Left colon (tissue), 2 donors: ENCODE measurements around the gene EPPIN. TPM values are rescaled to one million over a fixed set of nuclear protein-coding genes. Genes with fewer than 3 reads are reported as not detected.
A peak's percentile ranks its signal among the peaks of the same experiment; 100 is the strongest.
"Not testable (repeated sequence)": the region's sequence is repeated elsewhere in the genome, so short reads cannot be mapped to it uniquely, and the experiment has no call there.

Source experiments
- ATAC-seq: fragments of 200-7000 bp; cut with Tn5 transposase; one replicate; pipeline ENCODE4 v1.9.1; 2020; ENCODE audit warnings: mild to moderate bottlenecking, moderate library complexity
- DNase-seq, 2 donors: peaks; one replicate each; pipeline ENCODE4 v3.0.0-alpha.2; 2020
- intact Hi-C, 2 donors: fragments of 100-400 bp; cut with DNase I in 1 of 2; cut with micrococcal nuclease in 1 of 2; formaldehyde crosslinking; loops; one replicate each; pipeline versions ENCODE4 v1.11.2 to v1.14.0; 2022; cut with DNase I, micrococcal nuclease
- long read RNA-seq: library from polyadenylated mRNA; unstranded; transcript quantifications from one replicate; pipeline ENCODE4 v2.0.0, GENCODE V29; 2021
- total RNA-seq, 2 donors: library from RNA; stranded (reverse); fragmentation: NEBNext Ultra II Directional; extraction: Animal tissue kit (Norgen Biotek cat#: 25700); gene quantifications; one replicate each; pipeline ENCODE4 v1.2.1, GENCODE V29; 2021
- donor health status: DM: no; HTN: no; CAD: no.
- donor health status: DM: yes; HTN: yes; CAD: no.

EPPIN gene
- not detected for total RNA-seq
- long read RNA-seq: 0 reads

GRCh38 chr20:45547206-45547770 lies at the start of gene EPPIN:
Gene EPPIN, minus strand, starts transcription at chr20:45547401. Its CDS starts 44 bp downstream, at chr20:45547357.
- intact Hi-C loops: no loop called here
- DNase-seq (no peak), ATAC-seq (no peak)

GRCh38 chr20:45595235-45595634 lies 48.0 kb upstream of the EPPIN start:
- intact Hi-C loops: no loop called here
- DNase-seq (no peak), ATAC-seq (no peak)

GRCh38 chr20:45593498-45593897 lies 46.3 kb upstream of the EPPIN start:
- intact Hi-C loops: no loop called here
- DNase-seq: no peak
- no peak for ATAC-seq

- peak in 1 of 2 donors; percentile 9 for DNase-seq
- peak; percentile 81 for ATAC-seq
- intact Hi-C loops: no loop called here
These were observed 45.5 kb upstream of the EPPIN start for GRCh38 chr20:45592574-45593189.

GRCh38 chr20:45589725-45590124 lies 42.5 kb upstream of the EPPIN start:
- DNase-seq (no peak), ATAC-seq (no peak)
- intact Hi-C loops: no loop called here

- DNase-seq (no peak), ATAC-seq (no peak)
- intact Hi-C loops: no loop called here
These were observed 41.6 kb upstream of the EPPIN start for GRCh38 chr20:45588800-45589199.

GRCh38 chr20:45585986-45586385 lies 38.8 kb upstream of the EPPIN start:
- ATAC-seq, intact Hi-C loops, DNase-seq: not testable (repeated sequence)

- DNase-seq, intact Hi-C loops, ATAC-seq: not testable (repeated sequence)
These were observed 37.1 kb upstream of the EPPIN start for GRCh38 chr20:45584294-45584693.

- no peak for ATAC-seq
- no peak for DNase-seq
- intact Hi-C loops: no loop called here
These were observed 36.3 kb upstream of the EPPIN start for GRCh38 chr20:45583502-45583901.

GRCh38 chr20:45581702-45582101 lies 34.5 kb upstream of the EPPIN start:
- ATAC-seq: no peak
- intact Hi-C loops: no loop called here
- no peak for DNase-seq

GRCh38 chr20:45579184-45579583 lies 32.0 kb upstream of the EPPIN start, which contains the start of gene WFDC8:
Gene WFDC8, minus strand, starts transcription at chr20:45579284. Its CDS starts 37 bp downstream, at chr20:45579247.
- DNase-seq (no peak), ATAC-seq (no peak)
- intact Hi-C loops: no loop called here

- ATAC-seq: no peak
- intact Hi-C loops: no loop called here
- no peak for DNase-seq
These were observed 31.0 kb upstream of the EPPIN start for GRCh38 chr20:45578231-45578630.

GRCh38 chr20:45576995-45577394 lies 29.8 kb upstream of the EPPIN start:
- intact Hi-C loops: no loop called here
- DNase-seq (no peak), ATAC-seq (no peak)

- intact Hi-C loops: no loop called here
- ATAC-seq (no peak), DNase-seq (no peak)
These were observed 28.7 kb upstream of the EPPIN start for GRCh38 chr20:45575931-45576330.

GRCh38 chr20:45569650-45570049 lies 22.4 kb upstream of the EPPIN start:
- DNase-seq, ATAC-seq, intact Hi-C loops: not testable (repeated sequence)

- ATAC-seq (no peak), DNase-seq (no peak)
- intact Hi-C loops: no loop called here
These were observed 17.6 kb upstream of the EPPIN start for GRCh38 chr20:45564760-45565276.

- no peak for ATAC-seq
- DNase-seq: no peak
- intact Hi-C loops: no loop called here
These were observed 8.0 kb upstream of the EPPIN start for GRCh38 chr20:45555198-45555597.

- DNase-seq (peak; percentile 54 to 73), ATAC-seq (peak; percentile 100)
- intact Hi-C loops: no loop called here
These were observed 5.3 kb upstream of the EPPIN start for GRCh38 chr20:45552456-45552855.

- DNase-seq (no peak), ATAC-seq (no peak)
- intact Hi-C loops: no loop called here
These were observed 3.6 kb upstream of the EPPIN start for GRCh38 chr20:45550765-45551164.

GRCh38 chr20:45548410-45548809 lies 1.2 kb upstream of the EPPIN start:
- DNase-seq (no peak), ATAC-seq (no peak)
- intact Hi-C loops: no loop called here
